ENCODE data around the gene POLR1A. TPM values are rescaled to one million over a fixed set of nuclear protein-coding genes. Genes with fewer than 3 reads are reported as not detected.

POLR1A gene
- total RNA-seq (10 to 100 TPM; 13.1 to 13.4 TPM), total RNA-seq (41.2 to 450 (median 79.1) reads per million in 172 experiments)
- polyA plus RNA-seq (2013, experiment 1 of 2): 8.3 TPM
- 8.2 TPM for polyA plus RNA-seq (2013, experiment 2 of 2)

GRCh38 chr2:86105252-86105968 is at the start of gene POLR1A:
Gene POLR1A (minus strand): TSS chr2:86105886. CDS start chr2:86105776, 110 bp downstream.
- no peaks in the 10 kb centered on the region for H3K9me3 ChIP-seq (ENCODE audit: control insufficient read depth in 1 of 2, insufficient read depth in 1 of 2, low read length in 2 of 2)
- Mint-ChIP-seq H3K4me3 (peak within 1 kb of the TSS; percentile 89), H3K27me3 (no peaks in the 10 kb centered on the region), H3K4me1 (ENCODE audit: low read depth) (peaks cover 60% of the 10 kb centered on the region), H3K9me3 (no peaks in the 10 kb centered on the region), H3K36me3 (ENCODE audit: low read depth) (peaks cover 58% of the 10 kb centered on the region), H3K27ac (peak within 1 kb of the TSS; percentile 95)
- DNase-seq (peak; percentile 67 to 93 (median 75)), ATAC-seq (ENCODE audit: poor library complexity) (peak; percentile 75)
- peaks cover 16% of the 10 kb centered on the region for H3K4me1 ChIP-seq (ENCODE audit: insufficient read depth, low read length)
- POLR2A ChIA-PET: interaction anchor here (0.6 to 2.8 kb wide), 24 partner anchors 10 to 779 kb away, joined by 3 to 43 read pairs (median 6); partner anchors contain the start of genes IMMT, KDM3A, MAT2A and RETSAT
- intact Hi-C loops (cut with DNase I, micrococcal nuclease): loop anchor here in 1 of 2 experiments (2.0 to 10.0 kb wide), 6 partner anchors 89 to 1949 kb away; partner anchors contain the start of genes IMMT, KDM3A, KRCC1 and MAT2A
- H3K27me3 ChIP-seq (ENCODE audit: control insufficient read depth in 1 of 2, insufficient read depth in 2 of 2, low read length in 2 of 2): no peaks in the 10 kb centered on the region
- TF ChIP-seq CTCF (IDR thresholded peaks at IDR 0.05): no peak
- CTCF ChIA-PET: interaction anchor here (0.9 to 2.6 kb wide), 4 partner anchors 26 to 278 kb away, joined by 3 to 11 read pairs (median 8); partner anchors contain the start of gene ST3GAL5
- peak within 1 kb of the TSS; percentile 81 to 87 for H3K27ac ChIP-seq (ENCODE audit: low read depth in 1 of 2, low read length in 2 of 2)
- H3K36me3 ChIP-seq (ENCODE audit: insufficient read depth, low read length): peaks cover 19% of the 10 kb centered on the region
- peak within 1 kb of the TSS; percentile 80 for H3K4me3 ChIP-seq (ENCODE audit: low read length)

GRCh38 chr2:86150502-86150901 is 44.8 kb upstream of the POLR1A start:
- Histone ChIP-seq H3K4me1 (ENCODE audit: insufficient read depth, low read length) (no peaks in the 10 kb centered on the region), H3K9me3 (ENCODE audit: control insufficient read depth in 1 of 2, insufficient read depth in 1 of 2, low read length in 2 of 2) (no peaks in the 10 kb centered on the region), H3K27me3 (ENCODE audit: control insufficient read depth in 1 of 2, insufficient read depth in 2 of 2, low read length in 2 of 2) (no peaks in the 10 kb centered on the region), H3K4me3 (ENCODE audit: low read length) (no peak overlapping the region), H3K27ac (ENCODE audit: low read depth in 1 of 2, low read length in 2 of 2) (no peak overlapping the region), H3K36me3 (ENCODE audit: insufficient read depth, low read length) (peaks cover 64% of the 10 kb centered on the region)
- H3K9me3 Mint-ChIP-seq: no peaks in the 10 kb centered on the region
- H3K27me3 Mint-ChIP-seq: no peaks in the 10 kb centered on the region
- ChIA-PET POLR2A (no interaction called here), CTCF (no interaction called here)
- H3K36me3 Mint-ChIP-seq (ENCODE audit: low read depth): peaks cover 84% of the 10 kb centered on the region
- intact Hi-C loops (cut with DNase I, micrococcal nuclease): no loop called here
- DNase-seq (no peak), ATAC-seq (ENCODE audit: poor library complexity) (no peak)
- no peak overlapping the region for H3K4me3 Mint-ChIP-seq
- no peaks in the 10 kb centered on the region for H3K4me1 Mint-ChIP-seq (ENCODE audit: low read depth)
- peak overlapping the region; percentile 9 for H3K27ac Mint-ChIP-seq
- no peak for TF ChIP-seq CTCF (IDR thresholded peaks at IDR 0.05)

DNA sequence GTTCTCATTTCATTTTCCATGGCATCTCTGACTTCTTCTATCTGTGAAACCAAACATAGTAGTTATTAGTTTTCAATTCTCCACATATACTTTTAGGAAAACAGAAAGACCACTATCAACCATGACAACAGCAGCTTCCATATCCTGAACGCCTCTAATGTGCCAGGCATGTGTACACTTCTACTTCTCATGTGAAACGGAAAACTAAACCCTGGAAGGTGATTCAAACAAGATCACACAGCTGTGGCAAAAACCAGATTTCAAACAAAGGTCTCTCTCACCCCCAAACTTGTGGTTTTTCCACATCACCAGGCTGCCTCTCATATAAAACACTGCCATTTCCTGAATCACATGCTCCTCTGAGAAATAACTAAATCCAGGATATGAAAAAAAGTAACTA is 42.1 kb upstream of the POLR1A start:
- no peak for TF ChIP-seq CTCF (IDR thresholded peaks at IDR 0.05)
- Histone ChIP-seq H3K4me3 (ENCODE audit: low read length) (no peak overlapping the region), H3K27me3 (ENCODE audit: control insufficient read depth in 1 of 2, insufficient read depth in 2 of 2, low read length in 2 of 2) (no peaks in the 10 kb centered on the region), H3K4me1 (ENCODE audit: insufficient read depth, low read length) (no peaks in the 10 kb centered on the region), H3K9me3 (ENCODE audit: control insufficient read depth in 1 of 2, insufficient read depth in 1 of 2, low read length in 2 of 2) (no peaks in the 10 kb centered on the region), H3K27ac (ENCODE audit: low read depth in 1 of 2, low read length in 2 of 2) (no peak overlapping the region), H3K36me3 (ENCODE audit: insufficient read depth, low read length) (peaks cover 81% of the 10 kb centered on the region)
- H3K4me3 Mint-ChIP-seq: no peak overlapping the region
- ChIA-PET POLR2A (interaction anchor here (0.9 kb wide), 1 partner anchor 13 kb away, joined by 3 read pairs; no protein-coding TSS in a partner anchor), CTCF (interaction anchor here (0.9 kb wide), 1 partner anchor 36 kb away, joined by 3 read pairs; no protein-coding TSS in a partner anchor)
- no peaks in the 10 kb centered on the region for H3K4me1 Mint-ChIP-seq (ENCODE audit: low read depth)
- DNase-seq (no peak), ATAC-seq (ENCODE audit: poor library complexity) (no peak)
- H3K27ac Mint-ChIP-seq: peak overlapping the region; percentile 14
- no peaks in the 10 kb centered on the region for H3K27me3 Mint-ChIP-seq
- H3K36me3 Mint-ChIP-seq (ENCODE audit: low read depth): peaks cover 86% of the 10 kb centered on the region
- no peaks in the 10 kb centered on the region for H3K9me3 Mint-ChIP-seq
- intact Hi-C loops (cut with DNase I, micrococcal nuclease): no loop called here

All from CD4-positive, alpha-beta T cell (primary cell).